HL-60 (cell line): ENCODE results near the gene CTIF.

Source experiments
- DNase-seq, 2 experiments: peaks; one replicate each; pipeline ENCODE4 v3.0.0-alpha.2; 2010 to 2020; ENCODE audit warnings: low read depth in 1 of 2, low spot score in 1 of 2
- H3K27ac ChIP-seq: fragments of 250-450 bp; sonication (Bioruptor Pico); replicated peaks from 2 replicates; pipeline ENCODE4 v1.5.1; 2020; ENCODE audit warnings: mild to moderate bottlenecking, moderate library complexity
- H3K27me3 ChIP-seq: fragments of 250-450 bp; sonication (Bioruptor Pico); 2 replicates; pipeline ENCODE4 v1.5.1; 2021; ENCODE audit warnings: mild to moderate bottlenecking, moderate library complexity; ENCODE audit not compliant: insufficient read depth, poor library complexity, severe bottlenecking
- H3K4me3 ChIP-seq: replicated peaks from 2 replicates; pipeline ENCODE4 v1.5.1; 2011; ENCODE audit warnings: mild to moderate bottlenecking, control low read depth, low read length; ENCODE audit not compliant: insufficient read depth
- GABPA ChIP-seq: IDR thresholded peaks from 2 replicates; pipeline ENCODE4 v1.6.1; 2012; ENCODE audit warnings: low read depth
- POLR2AphosphoS5 ChIP-seq: IDR thresholded peaks from 2 replicates; pipeline ENCODE4 v1.6.1; 2012; ENCODE audit warnings: low read depth
- REST ChIP-seq: IDR thresholded peaks from 2 replicates; pipeline ENCODE4 v1.6.1; 2012; ENCODE audit warnings: low read depth; ENCODE audit not compliant: insufficient replicate concordance
- SPI1 ChIP-seq: IDR thresholded peaks from 2 replicates; pipeline ENCODE4 v1.6.1; 2012; ENCODE audit warnings: low read depth, mild to moderate bottlenecking, borderline replicate concordance
- TF ChIP-seq, protein P1 (sequence below): IDR thresholded peaks from one replicate; pipeline ENCODE4 v1.5.1; 2011; ENCODE audit warnings: low read length, control low read depth, inconsistent platforms; ENCODE audit not compliant: insufficient read depth

The CTIF gene

DNA sequence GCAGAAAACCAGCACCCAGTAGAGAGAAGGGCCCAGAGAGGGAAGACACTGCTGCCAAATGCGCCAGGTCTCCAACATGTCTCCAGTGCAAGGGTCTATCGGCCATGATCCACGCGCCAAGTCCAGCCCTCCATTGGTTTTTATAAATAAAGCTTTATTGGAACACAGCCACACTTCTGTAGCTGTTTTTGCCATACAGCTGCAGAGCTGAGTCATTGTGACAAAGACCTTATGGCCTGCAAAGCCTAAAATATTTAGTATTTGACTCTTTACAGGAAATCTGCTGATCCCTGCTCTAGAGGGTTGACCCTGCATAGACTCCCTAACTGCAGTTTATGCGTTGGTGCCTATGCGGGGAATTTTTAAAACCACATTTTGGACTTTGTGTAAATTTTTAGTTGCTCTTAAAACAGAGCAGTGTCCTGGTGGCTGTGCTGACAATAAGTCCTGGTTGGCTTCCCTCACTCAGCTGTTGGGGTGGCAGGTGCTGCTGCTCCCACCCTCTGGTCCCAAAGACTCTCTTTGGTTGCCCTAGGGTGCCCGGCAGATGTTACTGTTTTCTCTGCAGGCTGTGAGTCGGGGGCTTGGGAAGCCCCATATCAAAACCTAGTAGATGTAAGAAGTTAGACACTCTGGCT lies 154.9 kb downstream of the CTIF start:
- no peak overlapping the region for H3K27ac ChIP-seq
- no peak for DNase-seq
- H3K27me3 ChIP-seq = no peaks in the 10 kb centered on the region
- no peak overlapping the region for H3K4me3 ChIP-seq
- TF ChIP-seq, protein P1, sequence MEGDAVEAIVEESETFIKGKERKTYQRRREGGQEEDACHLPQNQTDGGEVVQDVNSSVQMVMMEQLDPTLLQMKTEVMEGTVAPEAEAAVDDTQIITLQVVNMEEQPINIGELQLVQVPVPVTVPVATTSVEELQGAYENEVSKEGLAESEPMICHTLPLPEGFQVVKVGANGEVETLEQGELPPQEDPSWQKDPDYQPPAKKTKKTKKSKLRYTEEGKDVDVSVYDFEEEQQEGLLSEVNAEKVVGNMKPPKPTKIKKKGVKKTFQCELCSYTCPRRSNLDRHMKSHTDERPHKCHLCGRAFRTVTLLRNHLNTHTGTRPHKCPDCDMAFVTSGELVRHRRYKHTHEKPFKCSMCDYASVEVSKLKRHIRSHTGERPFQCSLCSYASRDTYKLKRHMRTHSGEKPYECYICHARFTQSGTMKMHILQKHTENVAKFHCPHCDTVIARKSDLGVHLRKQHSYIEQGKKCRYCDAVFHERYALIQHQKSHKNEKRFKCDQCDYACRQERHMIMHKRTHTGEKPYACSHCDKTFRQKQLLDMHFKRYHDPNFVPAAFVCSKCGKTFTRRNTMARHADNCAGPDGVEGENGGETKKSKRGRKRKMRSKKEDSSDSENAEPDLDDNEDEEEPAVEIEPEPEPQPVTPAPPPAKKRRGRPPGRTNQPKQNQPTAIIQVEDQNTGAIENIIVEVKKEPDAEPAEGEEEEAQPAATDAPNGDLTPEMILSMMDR = no peak
- TF ChIP-seq REST (no peak), POLR2AphosphoS5 (no peak), GABPA (no peak), SPI1 (no peak)

DNA sequence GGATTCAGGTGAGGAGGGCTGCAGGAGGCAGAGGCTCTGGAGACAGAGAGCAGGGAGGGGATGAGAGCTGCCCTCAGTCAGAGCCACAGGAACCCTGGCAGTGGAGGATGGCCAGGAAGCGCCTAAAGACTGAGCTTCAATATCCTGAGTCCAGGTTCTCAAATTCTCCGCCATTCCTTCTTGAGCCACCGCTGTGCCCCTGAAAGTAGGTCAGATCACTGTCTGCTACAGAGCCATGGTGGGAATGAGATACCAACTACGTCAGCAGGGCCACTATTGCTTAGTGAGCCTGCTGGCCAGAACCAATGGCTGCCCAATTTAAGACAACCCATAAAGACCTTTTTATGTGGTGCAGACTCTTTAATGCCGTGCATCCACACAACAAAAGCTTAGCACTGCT lies 155.5 kb downstream of the CTIF start:
- TF ChIP-seq REST = no peak
- TF ChIP-seq, protein P1 = no peak
- no peak for TF ChIP-seq SPI1
- no peak for TF ChIP-seq POLR2AphosphoS5
- no peak for TF ChIP-seq GABPA
- DNase-seq = no peak
- Histone ChIP-seq H3K27me3 (no peaks in the 10 kb centered on the region), H3K4me3 (no peak overlapping the region), H3K27ac (no peak overlapping the region)

DNA sequence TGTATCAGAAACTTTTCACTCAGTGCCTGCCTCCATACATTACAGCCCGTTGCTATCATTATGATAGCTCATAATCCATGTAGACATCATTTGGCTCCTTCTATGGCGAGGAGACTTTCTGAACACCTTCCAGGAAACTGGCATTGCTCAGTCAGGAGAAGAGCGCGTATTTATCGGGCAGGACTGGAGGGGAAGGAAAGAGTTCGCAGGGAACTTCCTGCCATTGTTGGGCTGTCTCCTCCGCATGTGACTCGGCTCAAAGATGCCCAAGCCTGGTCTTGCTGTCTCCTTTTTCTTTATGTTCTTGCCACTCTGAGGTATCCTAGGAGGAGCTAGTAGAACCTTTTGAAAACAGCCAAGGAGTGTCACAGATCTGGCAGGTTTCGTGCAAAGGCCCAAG lies 156.8 kb downstream of the CTIF start:
- TF ChIP-seq REST = no peak
- TF ChIP-seq, protein P1 = no peak
- H3K4me3 ChIP-seq = no peak overlapping the region
- no peak for DNase-seq
- H3K27me3 ChIP-seq = no peaks in the 10 kb centered on the region
- no peak overlapping the region for H3K27ac ChIP-seq
